GM18520 (cell line): Measurements from ENCODE around the gene ZDHHC3.
"Not testable (repeated sequence)": the region's sequence is repeated elsewhere in the genome, so short reads cannot be mapped to it uniquely, and the experiment has no call there.

Experiments
- ATAC-seq: cut with Tn5 transposase; IDR thresholded peaks from one replicate; pipeline ENCODE4 v1.9.1; 2021; ENCODE audit not compliant: unreplicated experiment

Gene ZDHHC3

DNA sequence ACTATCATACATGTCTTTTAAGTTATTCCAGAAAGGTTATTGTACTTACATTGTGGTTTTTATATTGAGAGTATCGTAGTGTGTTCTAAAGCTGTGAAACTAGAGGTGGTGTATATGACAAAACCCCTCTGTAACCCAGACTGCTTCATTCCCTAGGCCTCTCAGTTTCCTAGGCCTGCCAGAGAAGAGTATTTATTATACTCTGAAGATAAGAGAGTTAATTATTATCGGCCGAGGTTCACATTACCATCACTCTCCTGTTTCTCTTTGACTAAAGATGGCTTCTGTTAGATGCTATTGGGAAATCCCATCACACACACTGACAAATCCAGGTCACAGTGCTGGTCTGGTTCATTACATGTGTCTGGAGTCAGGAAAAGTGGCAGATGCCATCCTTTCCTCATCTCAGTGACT lies 20.6 kb upstream of the ZDHHC3 start:
- ATAC-seq = no peak

DNA sequence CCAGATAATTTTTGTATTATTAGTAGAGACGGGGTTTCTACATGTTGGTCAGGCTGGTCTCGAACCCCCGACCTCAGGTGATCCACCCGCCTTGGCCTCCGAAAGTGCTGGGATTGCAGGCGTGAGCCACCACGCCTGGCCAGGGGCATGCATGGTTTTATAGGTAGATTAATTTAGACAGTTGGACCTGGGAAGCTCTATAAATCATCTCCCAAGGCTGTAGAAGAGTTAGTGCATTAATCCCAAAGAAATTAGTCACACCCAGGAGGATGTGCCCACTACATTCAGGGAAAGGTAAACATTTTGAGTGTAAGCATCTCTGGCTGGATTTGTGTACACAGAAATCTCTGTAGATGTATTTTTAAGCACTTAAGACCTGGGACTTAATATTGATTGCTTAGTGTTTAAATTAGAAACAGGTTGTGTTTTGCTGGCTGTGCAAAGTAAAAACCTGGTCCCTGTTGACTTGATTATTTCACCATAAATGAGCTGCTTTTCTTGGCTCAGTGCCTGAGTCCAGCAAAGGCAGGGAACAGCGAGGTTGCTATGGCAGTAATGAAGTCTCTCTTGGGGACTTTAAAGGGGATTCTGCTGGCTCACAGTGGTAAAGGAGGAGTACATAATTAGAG lies 19.3 kb upstream of the ZDHHC3 start:
- ATAC-seq = no peak

DNA sequence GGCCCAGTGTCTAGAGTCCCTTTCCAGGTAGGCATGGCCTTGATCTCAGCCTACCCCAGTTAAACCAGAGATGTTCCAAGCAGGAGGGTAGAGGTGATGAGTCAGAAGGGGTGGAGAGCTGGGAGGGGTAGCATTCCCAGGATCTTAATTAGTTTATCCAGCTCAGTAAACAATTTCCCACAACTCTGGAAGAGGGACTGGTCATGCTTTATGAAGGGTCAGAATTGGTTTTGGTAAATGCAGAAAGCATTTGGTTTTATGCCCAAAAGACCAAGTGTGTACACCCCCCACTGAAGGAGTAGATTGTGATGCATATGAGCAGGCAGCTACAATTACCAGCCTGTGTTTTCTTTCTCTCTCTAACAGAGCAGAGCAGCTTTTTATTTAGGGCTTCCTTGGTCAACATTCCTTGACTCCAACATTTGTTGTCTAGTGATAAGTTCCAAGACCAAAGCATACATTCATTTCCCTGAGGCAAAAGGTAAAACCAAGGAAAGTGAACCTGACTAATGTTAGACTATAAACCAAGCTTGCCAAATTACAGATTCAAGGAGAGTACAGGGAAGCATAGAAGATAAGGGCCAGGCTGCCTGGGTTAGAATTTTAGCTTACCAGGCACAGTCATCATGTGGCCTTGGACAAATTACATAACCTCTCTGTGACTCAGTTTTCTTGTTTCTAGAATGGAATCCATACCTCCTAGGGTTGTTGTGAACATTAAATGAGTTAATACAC lies 17.7 kb upstream of the ZDHHC3 start:
- ATAC-seq = no peak

DNA sequence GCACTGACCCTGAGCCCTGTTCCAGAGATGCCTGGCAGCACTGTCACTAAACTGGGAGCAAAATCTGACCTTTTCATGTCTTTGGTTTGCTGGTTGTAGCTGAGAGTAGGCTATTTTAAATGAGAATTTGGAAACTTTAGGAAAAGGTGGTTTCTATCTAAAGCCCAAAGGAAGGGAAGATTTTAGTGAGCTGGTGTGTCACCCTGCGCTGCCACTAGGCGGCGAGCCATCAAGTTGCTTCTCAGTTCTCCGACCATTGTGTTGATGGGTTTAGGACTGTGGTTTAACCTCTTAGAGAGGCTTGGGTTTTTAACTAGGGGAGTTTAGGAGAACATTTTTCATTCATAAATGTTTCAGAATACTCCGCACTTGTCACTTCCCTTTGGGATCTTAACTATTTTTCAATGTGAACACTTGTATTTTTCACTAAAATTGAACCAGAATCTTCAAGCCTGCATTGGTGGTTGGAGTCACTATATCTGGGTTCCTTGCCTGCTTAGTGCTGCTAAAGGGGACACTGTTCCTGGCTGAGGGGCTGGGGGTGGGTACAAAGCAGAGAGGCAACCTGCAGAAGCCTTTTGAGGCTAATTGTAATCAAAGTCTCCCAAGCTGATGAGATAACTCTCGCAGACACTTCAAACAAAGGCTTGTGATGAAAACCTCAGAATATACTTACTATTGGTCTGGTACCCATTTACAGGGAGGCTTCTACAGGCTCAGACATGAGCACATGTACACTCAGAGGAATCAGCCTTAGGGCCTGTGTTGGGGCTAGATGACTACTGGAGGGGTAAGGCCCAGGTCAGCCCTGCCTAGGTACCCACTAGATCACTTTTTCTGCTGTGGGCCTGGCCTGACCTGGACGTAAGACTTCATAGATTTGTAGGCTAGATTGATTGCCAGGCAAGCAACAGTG lies 16.8 kb upstream of the ZDHHC3 start:
- no peak for ATAC-seq

DNA sequence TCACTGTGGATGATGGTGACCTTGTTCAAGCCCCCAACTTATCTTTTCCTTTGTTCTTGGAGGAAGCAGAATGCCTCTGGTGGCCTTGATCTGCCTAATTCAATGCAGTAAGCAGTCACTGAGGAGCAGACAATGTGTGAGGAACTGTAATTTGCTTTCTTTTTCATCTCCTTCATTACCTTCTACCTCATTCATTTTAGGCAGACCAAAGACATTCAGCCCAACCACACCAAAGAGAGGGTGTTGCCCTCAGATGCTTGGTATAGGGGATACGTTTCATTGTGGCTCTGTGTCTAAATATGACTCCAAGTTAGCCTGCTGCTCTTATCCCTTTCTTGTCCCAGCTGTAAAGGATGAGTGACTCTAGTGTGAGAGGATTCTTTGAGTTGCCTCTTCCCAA lies 15.4 kb upstream of the ZDHHC3 start:
- no peak for ATAC-seq

DNA sequence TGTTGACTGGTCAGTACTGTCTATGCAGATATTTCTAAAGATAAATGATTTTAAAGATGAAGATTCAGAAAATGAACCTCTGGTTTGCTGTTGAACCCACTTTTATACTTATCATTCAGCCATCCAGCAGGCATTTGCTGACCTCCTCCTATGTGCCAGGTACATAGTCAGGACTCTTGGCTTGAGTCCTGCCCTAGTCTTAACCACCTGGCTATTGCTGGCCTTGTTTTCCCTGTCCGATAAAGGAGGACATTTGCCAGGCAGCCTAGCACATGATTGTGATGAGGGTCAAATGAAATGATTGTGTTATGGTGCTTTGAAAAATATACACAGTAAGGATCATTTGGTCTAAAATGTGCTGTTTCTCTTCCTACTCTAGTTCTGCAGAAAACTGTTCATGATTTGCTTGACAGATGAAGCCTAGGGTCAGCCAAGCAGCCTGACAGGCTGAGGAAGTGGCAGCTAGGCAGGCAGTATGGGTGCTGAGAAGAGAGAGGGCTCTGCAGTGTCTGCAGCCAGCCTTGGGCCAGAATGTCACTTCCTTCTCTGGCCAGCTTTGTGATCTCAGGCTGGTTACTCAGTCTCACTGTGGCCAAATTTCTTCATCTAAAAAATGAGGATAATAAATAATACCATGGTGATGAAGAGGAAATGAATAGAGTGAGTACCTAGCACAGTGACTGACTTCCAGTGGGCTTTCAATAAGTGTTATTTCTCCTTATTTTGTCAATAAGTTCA lies 13.8 kb upstream of the ZDHHC3 start:
- no peak for ATAC-seq

DNA sequence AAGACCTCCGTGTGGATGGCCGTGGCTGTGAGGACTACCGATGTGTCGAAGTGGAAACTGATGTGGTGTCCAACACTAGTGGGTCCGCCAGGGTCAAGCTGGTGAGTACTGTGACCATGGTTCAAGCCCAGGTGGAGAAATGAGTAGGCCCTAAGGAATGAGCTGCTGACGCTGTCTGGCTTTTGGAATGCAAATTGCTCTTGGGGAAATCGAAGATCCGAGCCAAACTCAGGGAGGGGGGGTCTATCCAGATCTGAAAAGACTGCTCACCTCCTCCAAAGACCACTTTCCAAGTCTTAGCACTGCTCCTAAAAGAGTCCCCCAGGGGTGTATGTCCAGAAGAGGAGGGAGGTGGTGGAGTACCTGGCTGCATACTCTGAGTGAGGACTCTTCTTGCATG lies 13.2 kb upstream of the ZDHHC3 start:
- no peak for ATAC-seq

DNA sequence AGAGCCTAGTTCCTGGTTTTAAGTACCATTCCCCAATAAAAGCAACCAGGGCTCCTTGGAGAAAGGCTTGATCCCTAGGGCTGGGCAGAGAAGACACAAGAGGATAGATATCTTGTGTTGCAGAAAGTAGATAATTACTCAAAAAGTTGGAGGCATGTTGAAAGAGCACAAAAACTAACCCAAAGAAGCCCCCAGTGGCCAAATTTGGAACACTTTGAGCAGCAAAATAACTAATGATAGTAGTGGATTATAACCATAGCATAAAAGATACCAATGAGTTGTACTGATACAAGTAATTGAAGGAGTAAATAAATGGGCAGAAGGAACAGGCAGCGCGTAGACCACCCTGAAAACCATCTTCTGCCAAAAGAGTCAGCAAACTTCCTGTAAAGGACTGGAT lies 12.1 kb upstream of the ZDHHC3 start:
- no peak for ATAC-seq

DNA sequence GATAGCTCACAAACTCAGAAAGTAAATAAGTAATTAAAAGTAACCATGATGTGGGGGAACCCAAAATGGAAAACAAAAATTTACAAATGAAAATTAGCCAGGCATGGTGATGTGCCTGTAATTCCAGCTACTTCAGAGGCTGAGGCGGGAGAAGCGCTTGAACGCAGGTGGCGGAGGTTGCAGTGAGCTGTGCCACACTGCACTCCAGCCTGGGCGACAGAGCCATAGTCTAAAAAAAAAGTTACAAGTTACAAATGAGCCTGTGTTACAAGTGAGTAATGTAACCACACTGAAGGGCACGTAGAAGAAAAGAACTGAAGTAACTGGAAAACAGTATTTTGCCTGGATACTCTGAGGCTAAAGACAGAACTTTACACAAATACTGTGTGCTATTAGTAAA lies 11.4 kb upstream of the ZDHHC3 start:
- no peak for ATAC-seq

DNA sequence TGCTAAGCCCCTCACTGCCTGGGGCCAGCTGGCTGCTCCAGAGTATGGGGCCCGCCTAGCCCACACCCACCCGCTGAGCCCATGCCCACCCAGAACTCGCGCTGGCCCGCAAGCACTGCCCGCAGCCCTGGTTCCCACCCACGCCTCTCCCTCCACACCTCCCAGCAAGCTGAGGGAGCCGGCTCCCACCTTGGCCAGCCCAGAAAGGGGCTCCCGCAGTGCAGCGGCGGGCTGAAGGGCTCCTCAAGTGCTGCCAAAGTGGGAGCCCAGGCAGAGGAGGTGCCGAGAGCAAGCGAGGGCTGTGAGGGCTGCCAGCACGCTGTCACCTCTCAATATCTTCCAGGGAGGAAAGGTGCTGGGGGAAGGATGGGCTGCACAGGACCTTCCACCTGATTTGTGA lies 10.4 kb upstream of the ZDHHC3 start:
- ATAC-seq = not testable (repeated sequence)

DNA sequence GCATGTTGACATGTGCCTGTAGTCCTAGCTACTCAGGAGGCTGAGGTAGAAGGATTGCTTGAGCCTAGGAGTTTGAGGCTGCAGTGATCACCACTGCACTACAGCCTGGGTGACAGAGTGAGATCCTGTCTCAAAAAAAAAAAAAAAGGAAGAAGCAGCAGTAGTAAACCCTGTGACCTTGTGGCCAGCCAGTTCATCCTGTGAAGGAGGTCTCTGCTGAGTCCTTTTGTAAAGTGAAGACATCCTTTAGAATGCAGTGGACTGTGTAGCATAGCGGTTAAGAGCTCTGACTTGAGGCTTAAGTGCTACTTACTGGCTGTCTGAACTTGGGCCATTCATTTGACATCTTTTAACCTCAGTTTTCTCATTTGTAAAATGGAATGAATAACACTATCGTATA lies 8.4 kb upstream of the ZDHHC3 start:
- peak; percentile 42 for ATAC-seq

DNA sequence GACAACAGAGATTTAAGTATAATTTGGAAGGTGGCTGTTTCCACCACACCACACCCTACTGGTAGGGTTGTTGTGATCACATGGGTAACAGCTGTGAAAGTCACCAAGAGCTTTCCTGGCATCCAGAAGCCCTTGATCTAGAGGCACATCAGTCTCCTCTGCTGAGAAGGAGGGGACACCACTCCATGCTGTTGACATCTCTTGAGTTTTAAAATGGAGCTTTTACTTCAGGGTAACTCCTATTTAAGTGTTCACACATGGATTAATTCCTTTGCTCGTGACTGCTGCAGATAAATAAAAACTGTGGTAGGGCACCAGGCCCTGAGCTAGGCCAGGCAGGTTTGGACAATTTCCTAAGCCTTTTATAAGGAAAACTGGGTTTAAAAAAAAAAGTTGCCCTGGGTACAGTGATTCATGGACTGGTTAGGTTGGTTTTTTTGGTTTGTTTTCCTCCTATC lies 7.5 kb upstream of the ZDHHC3 start:
- no peak for ATAC-seq

DNA sequence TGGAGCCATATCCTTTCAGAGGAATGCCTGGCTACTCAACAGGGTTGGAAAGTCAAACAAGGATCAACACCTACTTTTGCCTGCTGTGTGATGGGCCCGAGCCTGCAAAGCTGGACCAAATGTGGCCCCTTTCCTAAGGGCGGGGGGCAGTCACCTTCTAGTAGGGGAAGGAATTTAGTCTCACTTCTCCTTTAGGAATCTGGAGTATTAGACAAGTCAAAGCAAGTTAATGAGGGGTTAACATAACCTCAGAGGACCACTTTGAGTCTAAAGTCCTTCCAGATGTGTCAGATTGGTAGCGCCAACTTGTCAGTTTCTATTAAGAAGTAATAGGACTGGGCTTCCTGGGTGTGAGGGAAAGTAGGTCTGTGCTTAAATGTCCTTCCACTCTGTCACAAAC lies 6.8 kb upstream of the ZDHHC3 start:
- no peak for ATAC-seq

DNA sequence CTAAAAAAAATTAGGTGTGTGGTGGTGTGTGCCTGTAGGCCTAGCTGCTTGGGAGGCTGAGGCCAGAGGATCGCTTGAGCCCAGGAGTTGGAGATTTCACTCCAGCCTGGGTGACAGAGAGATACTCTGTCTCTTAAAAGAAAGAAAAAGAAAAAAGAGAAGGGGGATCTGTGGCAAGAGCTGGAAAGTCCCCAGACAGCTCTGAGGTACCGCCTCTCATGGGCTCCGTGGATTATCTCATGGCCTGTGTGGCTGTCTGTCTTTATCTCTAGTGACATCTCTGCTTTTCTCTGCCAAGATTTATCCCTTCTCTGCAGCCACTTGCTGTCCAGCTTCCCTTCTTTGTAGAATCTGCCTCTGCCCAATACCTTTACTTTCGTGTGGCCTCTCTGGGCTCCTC lies 5.8 kb upstream of the ZDHHC3 start:
- ATAC-seq = no peak

DNA sequence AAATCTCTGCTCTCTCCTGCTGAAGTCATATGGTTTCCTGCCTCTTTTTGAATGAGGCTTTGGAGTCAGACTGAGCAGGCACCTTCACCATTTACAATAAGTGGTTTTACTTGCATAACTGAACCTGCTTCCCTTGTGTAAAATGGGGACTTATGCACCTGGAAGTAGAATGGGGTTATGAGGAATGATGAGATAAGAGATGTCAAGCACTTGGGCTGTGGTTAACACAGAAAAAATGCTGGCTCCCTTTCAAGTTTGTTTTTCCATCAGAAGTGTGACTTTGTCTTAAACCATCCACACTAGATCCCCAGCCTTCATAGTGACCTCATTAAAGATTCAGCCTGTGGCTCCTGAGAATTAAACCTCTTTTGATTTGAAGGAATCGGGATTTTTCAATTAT lies 5.2 kb upstream of the ZDHHC3 start:
- no peak for ATAC-seq

DNA sequence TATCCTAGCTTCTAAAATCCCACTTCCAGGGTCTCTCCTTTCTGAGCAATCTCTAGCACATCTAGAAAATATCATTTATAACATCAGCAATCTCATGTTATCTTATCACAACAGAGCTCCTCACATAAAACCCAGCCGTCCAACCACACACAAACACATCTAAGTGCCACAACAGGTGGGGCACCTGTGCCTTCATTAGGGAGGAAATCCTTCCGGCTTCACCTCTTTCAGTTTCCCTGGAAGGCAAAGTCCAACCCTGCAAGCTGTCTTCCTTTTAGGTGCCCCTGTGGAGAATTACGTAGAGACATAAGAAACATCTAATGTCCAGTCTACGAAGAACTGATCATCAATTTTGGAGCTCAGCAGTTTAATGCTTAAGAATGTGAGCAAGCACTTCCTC lies 1.6 kb downstream of the ZDHHC3 start:
- no peak for ATAC-seq

DNA sequence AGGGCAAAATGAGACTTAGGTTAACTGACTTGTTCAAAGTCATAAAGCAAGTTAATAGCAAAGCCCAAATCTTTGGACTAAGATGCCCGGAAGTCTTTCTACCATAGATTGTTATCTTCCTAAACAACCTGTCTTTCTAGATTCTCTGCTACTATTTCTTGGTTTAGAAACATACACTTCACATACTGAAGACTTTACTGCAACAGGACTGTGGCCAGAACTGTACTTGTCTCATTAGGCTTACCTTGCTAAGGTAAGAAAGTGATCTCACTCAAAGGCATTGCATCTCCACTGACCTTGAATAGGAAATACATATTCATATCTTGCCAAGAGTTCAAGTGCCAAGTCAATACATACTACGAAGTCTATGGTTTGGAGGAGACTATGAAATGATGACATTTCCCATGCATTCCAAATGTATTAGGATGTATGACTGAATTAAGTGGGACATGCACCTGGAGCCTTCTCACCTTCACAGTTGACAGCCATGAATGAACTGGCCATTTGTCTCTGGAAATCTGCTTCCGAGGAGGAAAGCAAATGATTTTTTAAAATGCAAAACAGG lies 5.0 kb downstream of the ZDHHC3 start:
- ATAC-seq = no peak

DNA sequence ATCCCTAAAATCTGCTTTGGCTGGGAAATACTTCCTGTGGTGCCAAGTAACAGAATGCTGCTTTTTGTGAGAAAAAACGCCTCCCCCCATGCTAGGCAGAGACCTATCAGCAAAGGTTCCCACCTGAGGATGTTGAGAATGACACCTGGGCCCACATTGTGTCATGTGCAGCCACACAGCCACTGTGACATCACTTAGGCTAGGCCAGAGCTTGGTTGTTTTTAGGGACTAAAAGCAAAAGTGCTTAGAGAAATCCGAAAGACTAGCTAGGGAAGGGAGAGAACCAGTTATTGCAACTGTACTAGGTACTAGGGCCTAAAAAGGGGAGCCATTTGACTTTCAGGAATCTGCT lies 6.2 kb downstream of the ZDHHC3 start:
- no peak for ATAC-seq

DNA sequence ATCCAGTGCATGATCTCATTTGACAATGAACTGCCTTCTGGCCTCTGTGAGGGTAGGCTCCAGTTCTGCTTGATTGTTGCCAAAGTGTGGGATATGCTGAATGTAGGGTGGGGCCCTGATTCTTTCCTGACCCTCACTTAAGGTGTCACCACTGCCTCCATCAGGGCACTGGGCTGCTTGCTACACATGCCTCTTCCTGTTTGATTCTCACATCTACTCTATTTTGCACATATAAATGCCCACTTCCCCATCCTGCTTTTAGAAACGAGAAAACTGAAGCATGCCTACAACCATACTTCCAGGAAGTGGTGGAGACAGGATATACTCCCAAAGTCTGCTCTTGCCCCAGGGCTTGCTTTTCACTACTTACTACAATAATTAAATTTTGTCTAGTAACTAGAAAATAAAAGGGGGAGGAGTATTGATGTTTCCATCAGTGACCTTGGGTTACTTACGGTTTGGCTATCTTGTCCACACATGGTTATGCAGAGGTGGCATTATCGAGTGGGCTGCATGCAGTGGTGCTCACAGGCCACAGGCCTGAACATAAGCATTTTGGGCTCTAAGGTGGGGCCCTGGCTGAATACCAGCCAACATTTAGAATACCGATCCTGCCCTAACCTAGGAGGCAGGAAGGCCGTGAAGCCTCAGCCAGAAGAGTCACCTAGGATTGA lies 6.7 kb downstream of the ZDHHC3 start:
- no peak for ATAC-seq

DNA sequence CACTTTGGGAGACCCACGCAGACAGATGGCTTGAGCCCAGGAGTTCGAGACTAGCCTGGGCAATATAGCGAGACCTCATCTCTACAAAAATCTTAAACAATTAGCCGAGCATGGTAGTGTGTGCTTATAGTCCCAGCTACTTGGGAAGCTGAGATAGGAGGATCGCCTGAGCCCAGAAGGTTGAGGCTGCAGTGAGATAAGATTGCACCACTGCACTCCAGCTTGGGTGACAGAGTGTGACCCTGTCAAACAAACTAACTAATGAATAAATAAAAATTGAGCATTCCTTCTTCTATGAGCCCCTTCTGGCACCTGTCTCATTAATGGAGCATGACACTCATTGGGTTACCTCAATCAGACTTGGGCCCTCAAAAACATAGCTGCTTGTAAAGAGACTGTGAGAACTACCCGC lies 7.5 kb downstream of the ZDHHC3 start:
- ATAC-seq = no peak
